ENCODE results near the gene OR9Q1.

OR9Q1 gene

GRCh38 chr11:58039589-58039988, 15.9 kb downstream of the OR9Q1 start:
- DNase-seq = no peak

- DNase-seq = no peak
Observed at GRCh38 chr11:58043379-58043778, 19.7 kb downstream of the OR9Q1 start.

GRCh38 chr11:58046231-58046630, 22.6 kb downstream of the OR9Q1 start:
- DNase-seq = no peak

- no peak for DNase-seq
Observed at GRCh38 chr11:58047818-58048217, 24.1 kb downstream of the OR9Q1 start.

GRCh38 chr11:58055806-58056401, 32.2 kb downstream of the OR9Q1 start:
- DNase-seq = no peak

- DNase-seq = no peak
Observed at GRCh38 chr11:58057481-58057880, 33.8 kb downstream of the OR9Q1 start.

GRCh38 chr11:58058276-58059006, 34.8 kb downstream of the OR9Q1 start:
- DNase-seq = no peak

- DNase-seq = no peak
Observed at GRCh38 chr11:58059007-58059350, 35.3 kb downstream of the OR9Q1 start.

GRCh38 chr11:58060535-58060934, 36.9 kb downstream of the OR9Q1 start:
- DNase-seq = no peak

- DNase-seq = no peak
Observed at GRCh38 chr11:58060939-58061672, 37.4 kb downstream of the OR9Q1 start.

- DNase-seq = no peak
Observed at GRCh38 chr11:58061813-58062212, 38.1 kb downstream of the OR9Q1 start.

- DNase-seq = no peak
Observed at GRCh38 chr11:58067685-58068084, 44.0 kb downstream of the OR9Q1 start.

GRCh38 chr11:58068655-58069054, 45.0 kb downstream of the OR9Q1 start:
- no peak for DNase-seq

- no peak for DNase-seq
Observed at GRCh38 chr11:58070585-58070984, 46.9 kb downstream of the OR9Q1 start.

GRCh38 chr11:58075781-58076180, 52.1 kb downstream of the OR9Q1 start:
- DNase-seq = no peak

- DNase-seq = no peak
Observed at GRCh38 chr11:58086528-58086927, 62.8 kb downstream of the OR9Q1 start.

- DNase-seq = no peak
Observed at GRCh38 chr11:58097437-58097836, 73.8 kb downstream of the OR9Q1 start.

GRCh38 chr11:58121096-58121495, 97.4 kb downstream of the OR9Q1 start:
- no peak for DNase-seq

- DNase-seq = no peak
Observed at GRCh38 chr11:58125469-58125868, 101.8 kb downstream of the OR9Q1 start, which contains the start of gene OR9I1. Gene OR9I1 (minus strand): TSS chr11:58125530. CDS start chr11:58119444, 6,086 bp downstream.

- DNase-seq = no peak
Observed at GRCh38 chr11:58127350-58127749, 103.7 kb downstream of the OR9Q1 start.

- DNase-seq = no peak
Observed at GRCh38 chr11:58133309-58134076, 109.8 kb downstream of the OR9Q1 start.

GRCh38 chr11:58134151-58134550, 110.5 kb downstream of the OR9Q1 start:
- DNase-seq = no peak

GRCh38 chr11:58135171-58135570, 111.5 kb downstream of the OR9Q1 start:
- no peak for DNase-seq
